ENCODE measurements around the gene METTL16.

DNA sequence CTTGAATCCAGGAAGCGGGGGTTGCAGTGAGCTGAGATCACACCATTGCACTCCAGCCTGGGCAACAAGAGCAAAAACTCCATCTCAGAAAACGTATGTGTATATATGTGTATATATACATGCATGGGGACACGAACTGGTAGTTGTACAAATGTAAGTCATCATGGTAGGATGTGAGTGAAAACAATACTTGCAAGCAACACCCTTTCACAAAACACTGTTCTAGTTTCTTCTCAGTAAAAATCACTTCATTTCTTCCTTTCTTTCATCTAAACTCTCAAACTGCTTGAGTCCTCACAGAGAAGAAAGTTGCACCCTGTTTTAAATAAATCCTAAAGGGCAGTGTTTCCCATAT, 51.8 kb downstream of the METTL16 start:
- TF ChIP-seq CTCF (IDR thresholded peaks at IDR 0.05): no peak
- TF ChIP-seq EZH2 (IDR thresholded peaks at IDR 0.05; ENCODE audit: borderline replicate concordance, insufficient read depth, low read depth, low read length, poor library complexity, severe bottlenecking): no peak

All from B cell (primary cell).